ENCODE data around the gene OTOS. TPM values are rescaled to one million over a fixed set of nuclear protein-coding genes. Genes with fewer than 3 reads are reported as not detected.
A peak's percentile ranks its signal among the peaks of the same experiment; 100 is the strongest.

OTOS gene
- total RNA-seq (not detected), polyA plus RNA-seq (not detected)
- long read RNA-seq, donor 1, result 0 reads
- long read RNA-seq, donor 2, result 0 reads

DNA sequence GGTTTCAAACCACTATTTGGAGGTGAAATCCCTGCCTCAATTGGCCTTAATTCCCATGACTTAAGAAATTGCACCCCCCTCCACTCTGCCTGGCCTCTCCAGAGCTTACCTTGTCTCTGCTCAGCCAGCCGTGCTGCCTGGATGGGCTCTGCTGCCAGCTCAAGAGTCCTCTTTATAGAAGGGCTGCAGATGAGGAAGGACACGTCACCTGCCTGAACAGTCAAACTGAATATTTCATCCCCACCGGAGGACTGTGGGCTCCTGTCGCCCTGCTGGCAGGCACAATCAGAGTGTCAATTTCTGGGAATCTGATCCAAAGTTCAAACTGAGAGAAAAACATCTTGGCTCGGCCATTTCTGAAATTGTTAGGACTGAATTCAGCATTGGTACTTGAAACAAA is at the start of gene OTOS:
Gene OTOS (minus strand): TSS at position 148 of the 400 bp plus-strand sequence. CDS start 332 bp downstream, outside the sequence.
- Histone ChIP-seq H3K9me3 (ENCODE audit: control insufficient read depth, low read length) (no peaks in the 10 kb centered on the region), H3K27me3 (ENCODE audit: control insufficient read depth in 1 of 2, insufficient read depth in 2 of 2, low read length in 1 of 2) (no peaks in the 10 kb centered on the region), H3K27ac (ENCODE audit: low read depth in 1 of 2, low read length in 2 of 2) (no peak within 1 kb of the TSS), H3K4me3 (ENCODE audit: low read length in 2 of 2) (no peak within 1 kb of the TSS), H3K36me3 (ENCODE audit: control insufficient read depth in 1 of 2, insufficient read depth in 2 of 2, low read length in 1 of 2) (no peaks in the 10 kb centered on the region), H3K4me1 (ENCODE audit: control insufficient read depth in 1 of 2, insufficient read depth in 2 of 2, low read length in 2 of 2) (no peaks in the 10 kb centered on the region)
- peak in 1 of 2 donors; percentile 10 for DNase-seq
- no peak for ATAC-seq (ENCODE audit: low FRiP score)
- WGBS, 2 donors, result 60 to 69% methylated on average over 5 of the region's 5 CpGs
- intact Hi-C loops (cut with DNase I), result no loop called here

DNA sequence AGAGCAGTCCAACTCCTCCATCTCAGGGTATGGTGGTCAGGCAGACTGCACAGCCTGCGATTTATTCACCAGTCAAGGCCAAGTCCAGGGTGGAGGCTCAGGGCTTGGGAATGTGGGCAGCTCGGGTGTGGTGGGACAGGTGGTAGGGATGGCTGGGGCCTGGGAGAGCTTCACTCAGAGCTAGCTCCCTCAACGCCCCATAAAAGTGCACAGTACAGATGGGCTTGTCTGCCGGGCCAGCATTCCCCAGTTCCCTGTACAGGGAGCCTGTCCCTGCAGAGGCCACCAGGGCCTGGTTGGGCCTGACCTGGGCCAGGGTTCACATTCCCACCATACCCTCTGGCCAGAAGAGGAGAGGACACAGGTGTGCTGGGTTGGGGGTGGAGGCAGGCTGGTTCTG is 49.2 kb upstream of the OTOS start:
- DNase-seq (peak; percentile 19 to 43), ATAC-seq (ENCODE audit: low FRiP score) (no peak)
- Histone ChIP-seq H3K36me3 (ENCODE audit: control insufficient read depth in 1 of 2, insufficient read depth in 2 of 2, low read length in 1 of 2) (no peaks in the 10 kb centered on the region), H3K4me1 (ENCODE audit: control insufficient read depth in 1 of 2, insufficient read depth in 2 of 2, low read length in 2 of 2) (no peaks in the 10 kb centered on the region), H3K27me3 (ENCODE audit: control insufficient read depth in 1 of 2, insufficient read depth in 2 of 2, low read length in 1 of 2) (no peaks in the 10 kb centered on the region), H3K9me3 (ENCODE audit: control insufficient read depth, low read length) (no peaks in the 10 kb centered on the region), H3K27ac (ENCODE audit: low read depth in 1 of 2, low read length in 2 of 2) (no peak overlapping the region), H3K4me3 (ENCODE audit: low read length in 2 of 2) (no peak overlapping the region)
- WGBS, 2 donors, result 69 to 73% methylated on average over 4 of the region's 4 CpGs
- intact Hi-C loops (cut with DNase I), result no loop called here

GRCh38 chr2:240187989-240188590 is 47.6 kb upstream of the OTOS start:
- H3K36me3 ChIP-seq (ENCODE audit: control insufficient read depth in 1 of 2, insufficient read depth in 2 of 2, low read length in 1 of 2), result no peaks in the 10 kb centered on the region
- ATAC-seq (ENCODE audit: low FRiP score) (no peak), DNase-seq (peak in 1 of 2 donors; percentile 19)
- WGBS, 2 donors, result 82 to 86% methylated on average over 10 of the region's 10 CpGs
- H3K9me3 ChIP-seq (ENCODE audit: control insufficient read depth, low read length), result no peaks in the 10 kb centered on the region
- no peaks in the 10 kb centered on the region for H3K4me1 ChIP-seq (ENCODE audit: control insufficient read depth in 1 of 2, insufficient read depth in 2 of 2, low read length in 2 of 2)
- H3K27me3 ChIP-seq (ENCODE audit: control insufficient read depth in 1 of 2, insufficient read depth in 2 of 2, low read length in 1 of 2), result no peaks in the 10 kb centered on the region
- no peak overlapping the region for H3K27ac ChIP-seq (ENCODE audit: low read depth in 1 of 2, low read length in 2 of 2)
- intact Hi-C loops (cut with DNase I), result no loop called here
- no peak overlapping the region for H3K4me3 ChIP-seq (ENCODE audit: low read length in 2 of 2)

DNA sequence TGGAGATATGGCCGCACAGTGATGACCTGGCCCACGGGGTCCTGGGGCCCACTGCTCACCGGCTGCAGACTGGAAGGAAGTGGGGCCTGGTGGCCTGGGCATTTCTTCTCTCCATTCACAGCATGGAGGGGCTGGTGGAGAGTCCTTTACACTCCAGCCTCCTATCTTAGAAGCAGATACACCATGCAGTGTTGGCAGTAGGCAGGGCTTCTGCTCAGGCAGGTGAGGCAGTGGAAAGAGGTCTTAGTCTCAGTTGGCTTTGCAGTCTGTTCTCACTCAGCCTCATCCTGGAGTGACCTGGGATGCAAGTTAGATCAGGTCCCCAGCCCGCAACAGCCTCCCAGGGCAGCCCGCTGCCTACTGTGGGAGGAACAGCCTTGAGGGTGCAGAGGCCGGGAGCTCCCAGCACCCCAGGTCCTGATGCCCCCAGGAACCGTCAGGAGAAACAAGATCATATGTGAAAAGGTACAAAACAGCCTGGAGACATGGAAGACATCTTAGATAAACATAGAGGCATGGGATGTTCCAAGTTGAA is 45.8 kb upstream of the OTOS start:
- intact Hi-C loops (cut with DNase I), result no loop called here
- no peaks in the 10 kb centered on the region for H3K36me3 ChIP-seq (ENCODE audit: control insufficient read depth in 1 of 2, insufficient read depth in 2 of 2, low read length in 1 of 2)
- H3K9me3 ChIP-seq (ENCODE audit: control insufficient read depth, low read length), result no peaks in the 10 kb centered on the region
- no peak overlapping the region for H3K4me3 ChIP-seq (ENCODE audit: low read length in 2 of 2)
- 80 to 87% methylated on average over 7 of the region's 7 CpGs for WGBS, 2 donors
- H3K4me1 ChIP-seq (ENCODE audit: control insufficient read depth in 1 of 2, insufficient read depth in 2 of 2, low read length in 2 of 2), result no peaks in the 10 kb centered on the region
- no peak overlapping the region for H3K27ac ChIP-seq (ENCODE audit: low read depth in 1 of 2, low read length in 2 of 2)
- DNase-seq (peak; percentile 17 to 46), ATAC-seq (ENCODE audit: low FRiP score) (no peak)
- no peaks in the 10 kb centered on the region for H3K27me3 ChIP-seq (ENCODE audit: control insufficient read depth in 1 of 2, insufficient read depth in 2 of 2, low read length in 1 of 2)

DNA sequence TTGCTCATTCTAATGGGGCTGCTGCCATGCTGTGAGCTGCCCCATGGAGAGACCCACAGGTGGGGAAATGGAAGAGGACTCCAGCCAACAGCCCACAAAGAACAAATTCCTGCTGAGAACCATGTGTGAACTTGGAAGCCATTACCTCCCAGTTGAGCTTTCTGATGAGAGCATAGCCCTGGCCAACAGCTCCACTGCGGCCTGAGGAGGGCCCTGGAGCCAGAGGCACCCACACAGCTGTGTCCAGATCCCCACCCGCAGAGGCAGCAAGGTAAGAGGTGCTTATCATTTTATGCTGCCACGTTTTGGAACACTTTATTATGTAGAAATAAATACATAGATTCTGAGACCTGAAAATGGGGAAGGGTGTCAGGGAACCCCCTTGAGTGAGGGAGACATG is 44.2 kb upstream of the OTOS start:
- H3K4me1 ChIP-seq (ENCODE audit: control insufficient read depth in 1 of 2, insufficient read depth in 2 of 2, low read length in 2 of 2), result no peaks in the 10 kb centered on the region

DNA sequence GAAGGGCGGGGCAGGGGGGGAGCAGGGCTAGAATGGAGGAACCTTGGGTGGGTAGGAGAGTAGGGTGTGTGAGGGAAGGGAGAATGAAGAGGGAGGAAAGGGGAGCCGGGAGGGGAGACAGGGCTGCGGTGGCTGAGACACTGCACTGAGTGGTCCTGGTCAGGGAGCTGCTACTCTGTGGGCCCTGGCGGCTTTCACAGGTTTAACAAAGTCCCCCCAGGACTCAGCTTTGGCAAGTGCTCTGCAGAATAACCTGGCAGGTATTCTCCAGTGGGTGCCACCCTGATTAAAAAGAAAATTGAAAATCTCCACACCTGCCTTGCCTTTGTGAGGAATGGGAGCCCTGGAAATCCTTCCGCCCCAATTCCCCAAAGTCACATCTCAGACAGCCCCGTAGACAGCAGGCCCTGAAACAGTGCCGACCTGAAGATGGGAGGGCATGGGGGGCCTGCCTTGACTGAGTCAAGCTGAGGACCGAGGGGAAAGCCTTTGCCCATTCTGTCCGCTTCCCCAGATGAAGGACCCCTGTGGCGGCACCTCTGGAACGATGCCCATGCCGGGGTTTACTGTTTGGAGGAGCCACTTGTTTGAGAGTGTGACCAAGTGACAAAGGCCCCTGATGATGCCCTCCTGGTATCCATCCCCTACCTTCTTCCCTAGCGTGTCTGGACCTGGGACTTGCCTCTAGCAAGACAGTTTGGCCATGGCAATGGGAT is 43.6 kb upstream of the OTOS start:
- no peaks in the 10 kb centered on the region for H3K9me3 ChIP-seq (ENCODE audit: control insufficient read depth, low read length)
- no peaks in the 10 kb centered on the region for H3K36me3 ChIP-seq (ENCODE audit: control insufficient read depth in 1 of 2, insufficient read depth in 2 of 2, low read length in 1 of 2)
- H3K27ac ChIP-seq (ENCODE audit: low read depth in 1 of 2, low read length in 2 of 2), result no peak overlapping the region
- intact Hi-C loops (cut with DNase I), result no loop called here
- 83 to 90% methylated on average over 13 of the region's 13 CpGs for WGBS, 2 donors
- H3K27me3 ChIP-seq (ENCODE audit: control insufficient read depth in 1 of 2, insufficient read depth in 2 of 2, low read length in 1 of 2), result no peaks in the 10 kb centered on the region
- ATAC-seq (ENCODE audit: low FRiP score) (no peak), DNase-seq (peak; percentile 17 to 36)
- no peaks in the 10 kb centered on the region for H3K4me1 ChIP-seq (ENCODE audit: control insufficient read depth in 1 of 2, insufficient read depth in 2 of 2, low read length in 2 of 2)
- no peak overlapping the region for H3K4me3 ChIP-seq (ENCODE audit: low read length in 2 of 2)

More for the DNA sequence above, 44.2 kb upstream of the OTOS start:
- no peak for ATAC-seq (ENCODE audit: low FRiP score)
- Histone ChIP-seq H3K36me3 (ENCODE audit: control insufficient read depth in 1 of 2, insufficient read depth in 2 of 2, low read length in 1 of 2) (no peaks in the 10 kb centered on the region), H3K9me3 (ENCODE audit: control insufficient read depth, low read length) (no peaks in the 10 kb centered on the region), H3K27me3 (ENCODE audit: control insufficient read depth in 1 of 2, insufficient read depth in 2 of 2, low read length in 1 of 2) (no peaks in the 10 kb centered on the region), H3K27ac (ENCODE audit: low read depth in 1 of 2, low read length in 2 of 2) (no peak overlapping the region), H3K4me3 (ENCODE audit: low read length in 2 of 2) (no peak overlapping the region)
- intact Hi-C loops (cut with DNase I), result no loop called here
- peak; percentile 12 to 15 for DNase-seq
- WGBS, 2 donors, result 62 to 65% methylated on average over 3 of the region's 3 CpGs

DNA sequence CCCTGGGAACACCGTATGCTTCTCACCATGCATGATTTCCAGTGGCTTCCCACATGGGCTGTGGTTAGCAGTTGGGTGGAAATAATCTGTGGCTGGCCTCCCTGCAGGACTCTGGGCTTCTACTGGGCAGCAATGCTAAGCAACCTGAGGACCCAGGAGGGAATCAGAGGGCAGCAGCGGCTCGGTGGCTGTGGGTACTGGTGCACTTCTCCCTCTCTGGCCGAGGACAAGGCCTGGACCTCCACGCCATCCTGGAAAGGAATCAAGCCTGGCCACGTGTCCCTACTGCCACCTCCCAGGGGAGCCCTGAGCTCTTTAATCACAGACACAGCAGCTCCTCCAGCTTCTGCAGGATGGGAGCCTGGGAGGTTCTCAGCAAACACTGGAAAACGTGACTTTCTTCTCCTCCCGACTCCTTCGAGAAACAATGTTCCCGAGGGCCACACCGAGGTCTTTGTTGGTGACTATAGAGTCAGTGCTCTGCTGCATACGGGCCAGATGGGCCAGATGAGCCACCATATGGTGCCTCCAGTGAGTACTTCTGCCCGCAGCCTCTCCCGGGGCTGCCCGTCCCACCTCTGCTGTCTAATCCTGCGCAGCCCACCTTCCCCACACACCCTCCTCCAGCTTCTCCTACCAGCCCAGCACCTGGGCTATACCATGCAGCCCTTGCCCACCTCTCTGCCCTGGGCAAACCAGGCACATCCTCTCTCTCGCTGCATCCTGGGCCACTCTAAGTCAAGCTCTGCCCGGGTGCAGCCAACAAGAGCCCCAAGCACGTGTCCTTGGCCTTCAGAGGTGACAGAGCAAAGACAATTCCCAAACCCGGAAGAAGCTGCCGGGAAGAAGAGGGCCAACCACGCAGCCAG is 42.8 kb upstream of the OTOS start:
- 71 to 74% methylated on average over 22 of the region's 22 CpGs for WGBS, 2 donors
- no peak for ATAC-seq (ENCODE audit: low FRiP score)
- peak; percentile 28 to 55 for DNase-seq
- intact Hi-C loops (cut with DNase I), result no loop called here
- Histone ChIP-seq H3K4me1 (ENCODE audit: control insufficient read depth in 1 of 2, insufficient read depth in 2 of 2, low read length in 2 of 2) (no peaks in the 10 kb centered on the region), H3K36me3 (ENCODE audit: control insufficient read depth in 1 of 2, insufficient read depth in 2 of 2, low read length in 1 of 2) (no peaks in the 10 kb centered on the region), H3K27ac (ENCODE audit: low read depth in 1 of 2, low read length in 2 of 2) (no peak overlapping the region), H3K4me3 (ENCODE audit: low read length in 2 of 2) (no peak overlapping the region), H3K9me3 (ENCODE audit: control insufficient read depth, low read length) (no peaks in the 10 kb centered on the region), H3K27me3 (ENCODE audit: control insufficient read depth in 1 of 2, insufficient read depth in 2 of 2, low read length in 1 of 2) (no peaks in the 10 kb centered on the region)

DNA sequence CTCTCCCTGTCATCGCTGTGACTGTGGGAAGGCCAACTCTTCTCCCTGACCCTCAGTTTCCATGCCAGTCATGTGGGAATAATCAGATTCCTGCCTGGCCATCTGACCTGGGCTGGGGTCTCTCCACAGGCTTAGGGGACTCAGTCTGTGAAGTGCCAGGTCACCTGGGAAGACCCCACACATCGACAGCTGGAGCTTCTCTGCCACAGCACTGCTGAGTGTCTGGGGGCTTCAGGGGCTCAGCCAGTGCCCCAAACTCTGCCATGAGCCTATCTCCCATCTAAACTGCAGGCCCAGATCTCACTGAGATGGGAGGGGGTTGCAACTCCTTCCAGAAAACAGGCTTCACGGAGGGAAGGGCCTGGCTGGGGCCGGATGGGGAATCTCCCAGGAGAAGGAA is 42.0 kb upstream of the OTOS start:
- Histone ChIP-seq H3K4me1 (ENCODE audit: control insufficient read depth in 1 of 2, insufficient read depth in 2 of 2, low read length in 2 of 2) (no peaks in the 10 kb centered on the region), H3K9me3 (ENCODE audit: control insufficient read depth, low read length) (no peaks in the 10 kb centered on the region), H3K27me3 (ENCODE audit: control insufficient read depth in 1 of 2, insufficient read depth in 2 of 2, low read length in 1 of 2) (no peaks in the 10 kb centered on the region), H3K36me3 (ENCODE audit: control insufficient read depth in 1 of 2, insufficient read depth in 2 of 2, low read length in 1 of 2) (no peaks in the 10 kb centered on the region), H3K27ac (ENCODE audit: low read depth in 1 of 2, low read length in 2 of 2) (no peak overlapping the region), H3K4me3 (ENCODE audit: low read length in 2 of 2) (no peak overlapping the region)
- DNase-seq (peak; percentile 22 to 29), ATAC-seq (ENCODE audit: low FRiP score) (no peak)
- intact Hi-C loops (cut with DNase I), result no loop called here
- WGBS, 2 donors, result 86 to 87% methylated on average over 4 of the region's 4 CpGs

All from aorta (tissue), 5 donors.